ENCODE results near the gene GFOD1. TPM values are rescaled to one million over a fixed set of nuclear protein-coding genes. Genes with fewer than 3 reads are reported as not detected.

Gene GFOD1
- total and polyA plus RNA-seq, 10 of the 15 experiments (the other 5 are each of a cell fraction or from before 2014, with no cell fraction given) = 6.5 to 41.4 (median 16.0) TPM

DNA sequence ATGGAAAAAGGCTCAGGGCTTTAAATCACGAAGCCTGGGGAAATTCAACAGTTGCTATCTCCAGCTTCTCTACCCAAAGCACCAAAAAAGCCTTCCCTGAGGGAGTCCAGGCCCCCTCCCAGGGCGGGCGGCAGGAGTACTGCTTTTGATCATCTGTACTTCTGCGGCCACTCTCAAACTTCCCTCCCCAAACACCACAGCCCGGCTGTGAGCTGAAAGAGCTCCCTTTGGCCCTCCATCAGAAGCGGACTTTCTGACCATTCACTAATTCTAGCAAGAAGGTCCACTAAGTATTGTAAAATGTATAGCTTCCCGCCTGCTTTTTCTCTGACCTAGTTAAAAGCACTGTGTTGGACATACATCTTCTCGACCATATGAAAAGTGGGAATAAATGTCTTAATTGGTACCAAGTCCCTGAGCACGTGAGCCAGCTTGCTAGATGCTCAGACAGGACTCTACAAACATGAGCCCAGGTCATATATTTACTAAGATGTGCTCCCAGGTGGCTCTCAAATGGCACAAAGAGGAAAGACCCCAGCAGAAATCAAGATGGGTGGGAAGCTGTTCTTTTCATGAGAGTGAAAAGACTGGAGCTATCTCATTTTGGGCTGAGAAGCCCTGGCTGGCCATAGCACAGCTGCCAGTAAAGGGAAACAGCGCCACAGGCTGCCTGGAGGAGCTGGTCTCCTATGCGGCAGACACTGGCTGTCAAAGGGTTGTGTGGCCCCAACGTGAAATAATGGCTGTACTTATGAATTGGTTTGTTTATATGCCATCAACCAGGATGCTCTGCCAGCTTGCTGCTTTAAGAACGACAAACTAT is 58.6 kb downstream of the GFOD1 start (continued):
- TF ChIP-seq STAT1 (conservative IDR thresholded peaks at IDR 0.05) (no peak), ZNF217 (IDR thresholded peaks at IDR 0.05) (no peak), NBN (IDR thresholded peaks at IDR 0.05) (no peak; the same call in 1 of the 2 replicates), CHD4 (IDR thresholded peaks at IDR 0.05) (no peak), MYC (IDR thresholded peaks at IDR 0.05; ENCODE audit: insufficient read depth, insufficient read length, insufficient replicate concordance, low read length, severe bottlenecking) (no peak), HDAC2 (IDR thresholded peaks at IDR 0.05) (no peak), ATF7 (IDR thresholded peaks at IDR 0.05; ENCODE audit: low read depth) (no peak), PAX8 (IDR thresholded peaks at IDR 0.05) (no peak), NR2C2 (IDR thresholded peaks at IDR 0.05; ENCODE audit: borderline replicate concordance, control insufficient read depth, insufficient read length, low read depth) (no peak), HCFC1 (IDR thresholded peaks at IDR 0.05; ENCODE audit: low read length) (no peak), EGR1 (IDR thresholded peaks at IDR 0.05; ENCODE audit: borderline replicate concordance in 1 of 2, low read depth in 2 of 2, low read length in 2 of 2) (no peak), SREBF1 (IDR thresholded peaks at IDR 0.05; ENCODE audit: low read length) (no peak), CBX5 (IDR thresholded peaks at IDR 0.05; ENCODE audit: low read depth) (0 out of 2 replicates have a peak, but pooled peaks have one; percentile 28)
- TF ChIP-seq, protein P1, sequence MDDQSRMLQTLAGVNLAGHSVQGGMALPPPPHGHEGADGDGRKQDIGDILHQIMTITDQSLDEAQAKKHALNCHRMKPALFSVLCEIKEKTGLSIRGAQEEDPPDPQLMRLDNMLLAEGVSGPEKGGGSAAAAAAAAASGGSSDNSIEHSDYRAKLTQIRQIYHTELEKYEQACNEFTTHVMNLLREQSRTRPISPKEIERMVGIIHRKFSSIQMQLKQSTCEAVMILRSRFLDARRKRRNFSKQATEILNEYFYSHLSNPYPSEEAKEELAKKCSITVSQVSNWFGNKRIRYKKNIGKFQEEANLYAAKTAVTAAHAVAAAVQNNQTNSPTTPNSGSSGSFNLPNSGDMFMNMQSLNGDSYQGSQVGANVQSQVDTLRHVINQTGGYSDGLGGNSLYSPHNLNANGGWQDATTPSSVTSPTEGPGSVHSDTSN (IDR thresholded peaks at IDR 0.05; ENCODE audit: insufficient replicate concordance, low read depth, low read length) = no peak
- TF ChIP-seq, protein P2, sequence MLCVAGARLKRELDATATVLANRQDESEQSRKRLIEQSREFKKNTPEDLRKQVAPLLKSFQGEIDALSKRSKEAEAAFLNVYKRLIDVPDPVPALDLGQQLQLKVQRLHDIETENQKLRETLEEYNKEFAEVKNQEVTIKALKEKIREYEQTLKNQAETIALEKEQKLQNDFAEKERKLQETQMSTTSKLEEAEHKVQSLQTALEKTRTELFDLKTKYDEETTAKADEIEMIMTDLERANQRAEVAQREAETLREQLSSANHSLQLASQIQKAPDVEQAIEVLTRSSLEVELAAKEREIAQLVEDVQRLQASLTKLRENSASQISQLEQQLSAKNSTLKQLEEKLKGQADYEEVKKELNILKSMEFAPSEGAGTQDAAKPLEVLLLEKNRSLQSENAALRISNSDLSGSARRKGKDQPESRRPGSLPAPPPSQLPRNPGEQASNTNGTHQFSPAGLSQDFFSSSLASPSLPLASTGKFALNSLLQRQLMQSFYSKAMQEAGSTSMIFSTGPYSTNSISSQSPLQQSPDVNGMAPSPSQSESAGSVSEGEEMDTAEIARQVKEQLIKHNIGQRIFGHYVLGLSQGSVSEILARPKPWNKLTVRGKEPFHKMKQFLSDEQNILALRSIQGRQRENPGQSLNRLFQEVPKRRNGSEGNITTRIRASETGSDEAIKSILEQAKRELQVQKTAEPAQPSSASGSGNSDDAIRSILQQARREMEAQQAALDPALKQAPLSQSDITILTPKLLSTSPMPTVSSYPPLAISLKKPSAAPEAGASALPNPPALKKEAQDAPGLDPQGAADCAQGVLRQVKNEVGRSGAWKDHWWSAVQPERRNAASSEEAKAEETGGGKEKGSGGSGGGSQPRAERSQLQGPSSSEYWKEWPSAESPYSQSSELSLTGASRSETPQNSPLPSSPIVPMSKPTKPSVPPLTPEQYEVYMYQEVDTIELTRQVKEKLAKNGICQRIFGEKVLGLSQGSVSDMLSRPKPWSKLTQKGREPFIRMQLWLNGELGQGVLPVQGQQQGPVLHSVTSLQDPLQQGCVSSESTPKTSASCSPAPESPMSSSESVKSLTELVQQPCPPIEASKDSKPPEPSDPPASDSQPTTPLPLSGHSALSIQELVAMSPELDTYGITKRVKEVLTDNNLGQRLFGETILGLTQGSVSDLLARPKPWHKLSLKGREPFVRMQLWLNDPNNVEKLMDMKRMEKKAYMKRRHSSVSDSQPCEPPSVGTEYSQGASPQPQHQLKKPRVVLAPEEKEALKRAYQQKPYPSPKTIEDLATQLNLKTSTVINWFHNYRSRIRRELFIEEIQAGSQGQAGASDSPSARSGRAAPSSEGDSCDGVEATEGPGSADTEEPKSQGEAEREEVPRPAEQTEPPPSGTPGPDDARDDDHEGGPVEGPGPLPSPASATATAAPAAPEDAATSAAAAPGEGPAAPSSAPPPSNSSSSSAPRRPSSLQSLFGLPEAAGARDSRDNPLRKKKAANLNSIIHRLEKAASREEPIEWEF (IDR thresholded peaks at IDR 0.05; ENCODE audit: insufficient replicate concordance, low read depth, low read length) = no peak
- TF ChIP-seq, protein P3, sequence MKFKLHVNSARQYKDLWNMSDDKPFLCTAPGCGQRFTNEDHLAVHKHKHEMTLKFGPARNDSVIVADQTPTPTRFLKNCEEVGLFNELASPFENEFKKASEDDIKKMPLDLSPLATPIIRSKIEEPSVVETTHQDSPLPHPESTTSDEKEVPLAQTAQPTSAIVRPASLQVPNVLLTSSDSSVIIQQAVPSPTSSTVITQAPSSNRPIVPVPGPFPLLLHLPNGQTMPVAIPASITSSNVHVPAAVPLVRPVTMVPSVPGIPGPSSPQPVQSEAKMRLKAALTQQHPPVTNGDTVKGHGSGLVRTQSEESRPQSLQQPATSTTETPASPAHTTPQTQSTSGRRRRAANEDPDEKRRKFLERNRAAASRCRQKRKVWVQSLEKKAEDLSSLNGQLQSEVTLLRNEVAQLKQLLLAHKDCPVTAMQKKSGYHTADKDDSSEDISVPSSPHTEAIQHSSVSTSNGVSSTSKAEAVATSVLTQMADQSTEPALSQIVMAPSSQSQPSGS (IDR thresholded peaks at IDR 0.05; ENCODE audit: low read length) = no peak
- TF ChIP-seq, protein P4, sequence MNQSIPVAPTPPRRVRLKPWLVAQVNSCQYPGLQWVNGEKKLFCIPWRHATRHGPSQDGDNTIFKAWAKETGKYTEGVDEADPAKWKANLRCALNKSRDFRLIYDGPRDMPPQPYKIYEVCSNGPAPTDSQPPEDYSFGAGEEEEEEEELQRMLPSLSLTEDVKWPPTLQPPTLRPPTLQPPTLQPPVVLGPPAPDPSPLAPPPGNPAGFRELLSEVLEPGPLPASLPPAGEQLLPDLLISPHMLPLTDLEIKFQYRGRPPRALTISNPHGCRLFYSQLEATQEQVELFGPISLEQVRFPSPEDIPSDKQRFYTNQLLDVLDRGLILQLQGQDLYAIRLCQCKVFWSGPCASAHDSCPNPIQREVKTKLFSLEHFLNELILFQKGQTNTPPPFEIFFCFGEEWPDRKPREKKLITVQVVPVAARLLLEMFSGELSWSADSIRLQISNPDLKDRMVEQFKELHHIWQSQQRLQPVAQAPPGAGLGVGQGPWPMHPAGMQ (IDR thresholded peaks at IDR 0.05; ENCODE audit: borderline replicate concordance) = no peak
- TF ChIP-seq, protein P5, sequence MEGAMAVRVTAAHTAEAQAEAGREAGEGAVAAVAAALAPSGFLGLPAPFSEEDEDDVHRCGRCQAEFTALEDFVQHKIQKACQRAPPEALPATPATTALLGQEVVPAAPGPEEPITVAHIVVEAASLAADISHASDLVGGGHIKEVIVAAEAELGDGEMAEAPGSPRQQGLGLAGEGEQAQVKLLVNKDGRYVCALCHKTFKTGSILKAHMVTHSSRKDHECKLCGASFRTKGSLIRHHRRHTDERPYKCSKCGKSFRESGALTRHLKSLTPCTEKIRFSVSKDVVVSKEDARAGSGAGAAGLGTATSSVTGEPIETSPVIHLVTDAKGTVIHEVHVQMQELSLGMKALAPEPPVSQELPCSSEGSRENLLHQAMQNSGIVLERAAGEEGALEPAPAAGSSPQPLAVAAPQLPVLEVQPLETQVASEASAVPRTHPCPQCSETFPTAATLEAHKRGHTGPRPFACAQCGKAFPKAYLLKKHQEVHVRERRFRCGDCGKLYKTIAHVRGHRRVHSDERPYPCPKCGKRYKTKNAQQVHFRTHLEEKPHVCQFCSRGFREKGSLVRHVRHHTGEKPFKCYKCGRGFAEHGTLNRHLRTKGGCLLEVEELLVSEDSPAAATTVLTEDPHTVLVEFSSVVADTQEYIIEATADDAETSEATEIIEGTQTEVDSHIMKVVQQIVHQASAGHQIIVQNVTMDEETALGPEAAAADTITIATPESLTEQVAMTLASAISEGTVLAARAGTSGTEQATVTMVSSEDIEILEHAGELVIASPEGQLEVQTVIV (IDR thresholded peaks at IDR 0.05; ENCODE audit: borderline replicate concordance, partially characterized antibody) = no peak

All from GM12878 (cell line).